ENCODE data around the gene TBCK. TPM values are rescaled to one million over a fixed set of nuclear protein-coding genes. Genes with fewer than 3 reads are reported as not detected.

TBCK gene
- total and polyA plus RNA-seq, 4 experiments from 2014 or later = 23.7 to 62.3 (median 43.1) TPM

DNA sequence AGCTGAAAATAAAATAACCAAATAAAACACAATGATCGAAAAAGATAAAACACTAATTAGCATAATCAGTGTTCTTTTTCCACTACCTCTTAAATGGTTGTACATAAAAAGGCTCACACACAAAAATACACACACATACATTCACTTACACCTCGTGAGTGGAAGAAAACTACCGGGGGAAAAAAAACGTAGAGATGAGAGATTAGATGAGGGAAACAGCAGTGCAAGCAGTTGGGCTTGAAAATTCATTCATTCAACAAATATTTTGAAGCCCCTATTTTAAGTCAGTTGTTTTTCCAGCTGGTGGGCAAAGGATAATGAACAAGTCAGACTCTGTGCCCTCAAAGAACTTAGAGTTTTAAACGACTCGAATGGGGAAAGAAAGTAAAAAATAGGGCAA is 1.0 kb downstream of the TBCK start:
- no peak overlapping the region for H3K27ac Mint-ChIP-seq
- intact Hi-C loops (cut with micrococcal nuclease) = loop anchor here (10.0 kb wide), 2 partner anchors 840 to 1670 kb away; partner anchors contain the start of genes HADH and PPA2
- DNase-seq = no peak
- CTCF ChIA-PET (ENCODE audit: partially characterized antibody) = interaction anchor here (0.7 to 1.8 kb wide), 2 partner anchors 13 to 555 kb away, joined by 3 to 6 read pairs; no protein-coding TSS in a partner anchor
- no peaks in the 10 kb centered on the region for H3K27me3 Mint-ChIP-seq
- no peaks in the 10 kb centered on the region for H3K9me3 Mint-ChIP-seq
- peaks cover 41% of the 10 kb centered on the region for H3K4me1 ChIP-seq (ENCODE audit: insufficient read depth, low read length)
- peaks cover 2 to 3% of the 10 kb centered on the region in 2 donors for H3K36me3 Mint-ChIP-seq
- peaks cover 24 to 44% (median 26%) of the 10 kb centered on the region in 4 donors for H3K4me1 Mint-ChIP-seq
- POLR2A ChIA-PET (ENCODE audit: partially characterized antibody) = interaction anchor here (1.3 kb wide), 1 partner anchor 12 kb away, joined by 3 read pairs; no protein-coding TSS in a partner anchor
- H3K27ac ChIP-seq (ENCODE audit: low read depth, low read length) = peak overlapping the region; percentile 96
- no peak overlapping the region for H3K4me3 Mint-ChIP-seq
- no peaks in the 10 kb centered on the region for H3K27me3 ChIP-seq (ENCODE audit: insufficient read depth, low read length)
- H3K36me3 ChIP-seq (ENCODE audit: insufficient read depth, low read length) = no peaks in the 10 kb centered on the region
- H3K9me3 ChIP-seq (ENCODE audit: control insufficient read depth in 1 of 2, low read length in 2 of 2) = no peaks in the 10 kb centered on the region
- peak overlapping the region; percentile 91 to 94 for H3K4me3 ChIP-seq (ENCODE audit: low read length in 2 of 2)

DNA sequence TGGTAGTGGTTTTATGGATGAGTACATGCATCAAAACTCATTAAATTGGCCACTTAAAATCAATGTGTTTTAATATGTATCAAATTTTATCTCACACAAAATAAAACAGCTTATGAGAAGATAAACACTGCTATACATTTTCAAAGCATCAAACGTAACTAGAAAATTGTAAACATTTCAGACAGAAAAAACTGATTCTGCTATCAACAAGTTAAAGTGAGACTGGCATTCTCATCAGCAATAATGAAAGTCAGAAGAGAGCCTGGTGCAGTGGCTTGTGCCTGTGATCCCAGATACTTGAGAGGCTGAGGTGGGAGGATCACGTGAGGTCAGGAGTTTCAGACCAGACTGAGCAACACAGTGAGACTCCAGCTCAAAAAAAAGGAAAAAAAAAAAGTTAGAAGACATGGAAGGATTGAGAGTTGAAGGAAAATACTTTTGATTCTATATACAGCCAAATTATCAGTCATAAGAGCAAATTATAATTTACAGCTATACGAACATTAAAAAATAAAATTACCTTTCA is 2.9 kb downstream of the TBCK start:
- intact Hi-C loops (cut with micrococcal nuclease) = loop anchor here (10.0 kb wide), 2 partner anchors 838 to 1672 kb away; partner anchors contain the start of genes HADH and PPA2
- Mint-ChIP-seq H3K4me1 (peaks cover 18 to 34% (median 22%) of the 10 kb centered on the region in 4 donors), H3K27me3 (no peaks in the 10 kb centered on the region), H3K4me3 (peak overlapping the region in 3 of 8 donors; percentile 3 to 44 (median 26)), H3K27ac (peak overlapping the region in 5 of 7 donors; percentile 18 to 88 (median 37)), H3K36me3 (peaks cover 0 to 4% of the 10 kb centered on the region in 2 donors), H3K9me3 (peaks cover 0 to 2% (median 0%) of the 10 kb centered on the region in 8 donors)
- Histone ChIP-seq H3K27me3 (ENCODE audit: insufficient read depth, low read length) (no peaks in the 10 kb centered on the region), H3K27ac (ENCODE audit: low read depth, low read length) (no peak overlapping the region), H3K9me3 (ENCODE audit: control insufficient read depth in 1 of 2, low read length in 2 of 2) (no peaks in the 10 kb centered on the region), H3K4me1 (ENCODE audit: insufficient read depth, low read length) (peaks cover 23% of the 10 kb centered on the region), H3K4me3 (ENCODE audit: low read length in 2 of 2) (no peak overlapping the region), H3K36me3 (ENCODE audit: insufficient read depth, low read length) (no peaks in the 10 kb centered on the region)
- ChIA-PET POLR2A (ENCODE audit: partially characterized antibody) (no interaction called here), CTCF (ENCODE audit: partially characterized antibody) (interaction anchor here (1.1 kb wide), 1 partner anchor 15 kb away, joined by 3 read pairs; no protein-coding TSS in a partner anchor)
- no peak for DNase-seq

- ChIA-PET CTCF (ENCODE audit: partially characterized antibody) (interaction anchor here (1.1 kb wide), 1 partner anchor 15 kb away, joined by 3 read pairs; no protein-coding TSS in a partner anchor), POLR2A (ENCODE audit: partially characterized antibody) (no interaction called here)
- Mint-ChIP-seq H3K36me3 (peaks cover 0 to 4% of the 10 kb centered on the region in 2 donors), H3K27ac (peak overlapping the region in 3 of 7 donors; percentile 8 to 80 (median 36)), H3K27me3 (no peaks in the 10 kb centered on the region), H3K4me1 (peaks cover 18 to 34% (median 22%) of the 10 kb centered on the region in 4 donors), H3K4me3 (peak overlapping the region in 2 of 8 donors; percentile 16 to 32), H3K9me3 (peaks cover 0 to 2% (median 0%) of the 10 kb centered on the region in 8 donors)
- H3K36me3 ChIP-seq (ENCODE audit: insufficient read depth, low read length) = no peaks in the 10 kb centered on the region
- H3K27me3 ChIP-seq (ENCODE audit: insufficient read depth, low read length) = no peaks in the 10 kb centered on the region
- H3K4me1 ChIP-seq (ENCODE audit: insufficient read depth, low read length) = peaks cover 16% of the 10 kb centered on the region
- no peak overlapping the region for H3K27ac ChIP-seq (ENCODE audit: low read depth, low read length)
- no peaks in the 10 kb centered on the region for H3K9me3 ChIP-seq (ENCODE audit: control insufficient read depth in 1 of 2, low read length in 2 of 2)
- H3K4me3 ChIP-seq (ENCODE audit: low read length in 2 of 2) = no peak overlapping the region
- intact Hi-C loops (cut with micrococcal nuclease) = loop anchor here (10.0 kb wide), 2 partner anchors 838 to 1672 kb away; partner anchors contain the start of genes HADH and PPA2
- DNase-seq = no peak
Measured at GRCh38 chr4:106312377-106312776, 3.6 kb downstream of the TBCK start.

- Mint-ChIP-seq H3K27ac (no peak overlapping the region), H3K4me3 (no peak overlapping the region), H3K9me3 (peaks cover 0 to 2% (median 0%) of the 10 kb centered on the region in 8 donors), H3K36me3 (peaks cover 25% of the 10 kb centered on the region in 2 donors), H3K4me1 (peaks cover 13 to 22% (median 18%) of the 10 kb centered on the region in 4 donors), H3K27me3 (no peaks in the 10 kb centered on the region)
- CTCF ChIA-PET (ENCODE audit: partially characterized antibody) = no interaction called here
- no peaks in the 10 kb centered on the region for H3K4me1 ChIP-seq (ENCODE audit: insufficient read depth, low read length)
- intact Hi-C loops (cut with micrococcal nuclease) = no loop called here
- no peak for DNase-seq
- POLR2A ChIA-PET (ENCODE audit: partially characterized antibody) = no interaction called here
- no peaks in the 10 kb centered on the region for H3K36me3 ChIP-seq (ENCODE audit: insufficient read depth, low read length)
- H3K27me3 ChIP-seq (ENCODE audit: insufficient read depth, low read length) = no peaks in the 10 kb centered on the region
- no peak overlapping the region for H3K27ac ChIP-seq (ENCODE audit: low read depth, low read length)
- no peaks in the 10 kb centered on the region for H3K9me3 ChIP-seq (ENCODE audit: control insufficient read depth in 1 of 2, low read length in 2 of 2)
- no peak overlapping the region for H3K4me3 ChIP-seq (ENCODE audit: low read length in 2 of 2)
Measured at GRCh38 chr4:106306561-106306960, 9.4 kb downstream of the TBCK start.

DNA sequence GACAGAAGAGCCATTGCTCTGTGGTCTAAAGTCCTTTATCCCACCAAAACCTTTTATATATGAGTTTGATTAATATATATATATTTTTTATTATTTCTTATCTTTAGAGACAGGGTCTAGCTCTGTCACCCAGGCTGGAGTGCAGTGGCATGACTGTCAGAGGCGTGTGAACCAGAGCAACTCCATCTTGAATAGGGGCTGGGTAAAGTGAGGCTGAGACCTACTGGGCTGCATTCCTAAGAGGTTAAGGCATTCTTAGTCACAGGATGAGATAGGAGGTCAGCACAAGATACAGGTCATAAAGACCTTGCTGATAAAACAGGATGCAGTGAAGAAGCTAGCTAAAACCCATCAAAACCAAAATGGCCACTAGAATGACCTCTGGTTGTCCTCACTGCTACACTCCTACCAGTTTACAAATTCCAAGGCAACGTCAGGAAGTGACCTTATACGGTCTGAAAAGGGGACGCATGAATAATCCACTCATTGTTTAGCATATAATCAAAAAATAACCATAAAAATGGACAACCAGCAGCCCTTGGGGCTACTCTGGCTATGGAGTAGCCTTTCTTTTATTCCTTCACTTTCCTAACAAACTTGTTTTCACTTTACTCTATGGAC is 10.5 kb downstream of the TBCK start:
- POLR2A ChIA-PET (ENCODE audit: partially characterized antibody) = no interaction called here

DNA sequence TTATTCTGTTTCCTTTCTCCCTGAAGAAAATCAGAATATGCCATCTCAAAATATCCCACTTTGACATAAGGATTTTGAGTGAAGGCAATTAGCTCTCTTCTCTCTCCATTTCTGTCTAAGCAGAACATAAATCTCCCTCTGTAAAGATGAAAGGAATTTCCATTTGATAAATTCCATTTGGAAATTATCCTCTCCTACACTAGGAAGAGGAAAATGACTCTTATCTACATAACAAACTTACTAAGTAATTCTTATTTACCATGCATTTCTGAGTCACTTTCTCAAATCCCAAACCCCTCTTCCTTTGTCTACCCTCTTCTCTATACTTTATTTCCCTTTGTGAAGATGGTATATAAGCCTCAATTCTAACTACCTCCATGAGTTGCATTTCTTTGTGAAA is 11.4 kb downstream of the TBCK start:
- Histone ChIP-seq H3K27ac (ENCODE audit: low read depth, low read length) (no peak overlapping the region), H3K27me3 (ENCODE audit: insufficient read depth, low read length) (no peaks in the 10 kb centered on the region), H3K36me3 (ENCODE audit: insufficient read depth, low read length) (no peaks in the 10 kb centered on the region), H3K4me3 (ENCODE audit: low read length in 2 of 2) (no peak overlapping the region), H3K9me3 (ENCODE audit: control insufficient read depth in 1 of 2, low read length in 2 of 2) (no peaks in the 10 kb centered on the region), H3K4me1 (ENCODE audit: insufficient read depth, low read length) (no peaks in the 10 kb centered on the region)
- H3K4me1 Mint-ChIP-seq = peaks cover 7 to 18% (median 16%) of the 10 kb centered on the region in 4 donors
- DNase-seq = no peak
- intact Hi-C loops (cut with micrococcal nuclease) = no loop called here
- H3K9me3 Mint-ChIP-seq = peaks cover 0 to 2% (median 0%) of the 10 kb centered on the region in 8 donors
- H3K27me3 Mint-ChIP-seq = no peaks in the 10 kb centered on the region
- H3K36me3 Mint-ChIP-seq = peaks cover 32 to 34% of the 10 kb centered on the region in 2 donors
- ChIA-PET CTCF (ENCODE audit: partially characterized antibody) (no interaction called here), POLR2A (ENCODE audit: partially characterized antibody) (interaction anchor here (1.6 kb wide), 1 partner anchor 11 kb away, joined by 4 read pairs; the partner anchor contains the start of genes AIMP1 and TBCK)
- H3K4me3 Mint-ChIP-seq = no peak overlapping the region
- H3K27ac Mint-ChIP-seq = no peak overlapping the region

More for the DNA sequence above, 10.5 kb downstream of the TBCK start:
- Mint-ChIP-seq H3K9me3 (peaks cover 0 to 2% (median 0%) of the 10 kb centered on the region in 8 donors), H3K27me3 (no peaks in the 10 kb centered on the region), H3K4me1 (peaks cover 11 to 22% (median 15%) of the 10 kb centered on the region in 4 donors), H3K4me3 (no peak overlapping the region), H3K27ac (no peak overlapping the region), H3K36me3 (peaks cover 26 to 27% of the 10 kb centered on the region in 2 donors)
- DNase-seq = no peak
- CTCF ChIA-PET (ENCODE audit: partially characterized antibody) = no interaction called here
- H3K27ac ChIP-seq (ENCODE audit: low read depth, low read length) = no peak overlapping the region
- no peaks in the 10 kb centered on the region for H3K36me3 ChIP-seq (ENCODE audit: insufficient read depth, low read length)
- no peaks in the 10 kb centered on the region for H3K27me3 ChIP-seq (ENCODE audit: insufficient read depth, low read length)
- no peaks in the 10 kb centered on the region for H3K4me1 ChIP-seq (ENCODE audit: insufficient read depth, low read length)
- intact Hi-C loops (cut with micrococcal nuclease) = no loop called here
- H3K4me3 ChIP-seq (ENCODE audit: low read length in 2 of 2) = no peak overlapping the region
- no peaks in the 10 kb centered on the region for H3K9me3 ChIP-seq (ENCODE audit: control insufficient read depth in 1 of 2, low read length in 2 of 2)
